ENCODE measurements around the gene SH2D2A.

SH2D2A gene

GRCh38 chr1:156823210-156823790 lies 6.7 kb upstream of the SH2D2A start:
- DNase-seq (ENCODE audit: low read depth), result peak; percentile 60

- DNase-seq (ENCODE audit: low read depth), result no peak
Measured at GRCh38 chr1:156822680-156823079, 6.0 kb upstream of the SH2D2A start.

- peak; percentile 61 for DNase-seq (ENCODE audit: low read depth)
Measured at GRCh38 chr1:156821801-156822200, 5.2 kb upstream of the SH2D2A start.

GRCh38 chr1:156815961-156816422 lies 656 bp downstream of the SH2D2A start:
- DNase-seq (ENCODE audit: low read depth), result no peak

GRCh38 chr1:156815307-156815826 lies 1.3 kb downstream of the SH2D2A start:
- DNase-seq (ENCODE audit: low read depth), result peak; percentile 94

- peak; percentile 56 for DNase-seq (ENCODE audit: low read depth)
Measured at GRCh38 chr1:156814571-156815260, 1.9 kb downstream of the SH2D2A start.

- DNase-seq (ENCODE audit: low read depth), result peak; percentile 45
Measured at GRCh38 chr1:156813750-156814570, 2.7 kb downstream of the SH2D2A start.

GRCh38 chr1:156813298-156813697 lies 3.4 kb downstream of the SH2D2A start:
- DNase-seq (ENCODE audit: low read depth), result no peak

- no peak for DNase-seq (ENCODE audit: low read depth)
Measured at GRCh38 chr1:156812293-156812990, 4.2 kb downstream of the SH2D2A start.

GRCh38 chr1:156811168-156811567 lies 5.5 kb downstream of the SH2D2A start:
- no peak for DNase-seq (ENCODE audit: low read depth)

GRCh38 chr1:156809711-156810366 lies 6.8 kb downstream of the SH2D2A start:
- no peak for DNase-seq (ENCODE audit: low read depth)

GRCh38 chr1:156809281-156809680 lies 7.4 kb downstream of the SH2D2A start:
- no peak for DNase-seq (ENCODE audit: low read depth)

- no peak for DNase-seq (ENCODE audit: low read depth)
Measured at GRCh38 chr1:156808186-156809030, 8.2 kb downstream of the SH2D2A start.

GRCh38 chr1:156807627-156808026 lies 9.0 kb downstream of the SH2D2A start:
- no peak for DNase-seq (ENCODE audit: low read depth)

- DNase-seq (ENCODE audit: low read depth), result no peak
Measured at GRCh38 chr1:156806512-156807440, 9.9 kb downstream of the SH2D2A start.

GRCh38 chr1:156805766-156806511 lies 10.7 kb downstream of the SH2D2A start:
- no peak for DNase-seq (ENCODE audit: low read depth)

- DNase-seq (ENCODE audit: low read depth), result no peak
Measured at GRCh38 chr1:156804572-156805243, 11.9 kb downstream of the SH2D2A start.

GRCh38 chr1:156804026-156804425 lies 12.6 kb downstream of the SH2D2A start:
- DNase-seq (ENCODE audit: low read depth), result no peak
